HEK293 (cell line): ENCODE data around the gene ST3GAL5.

Source experiments
- KLF16 ChIP-seq: fragments of 450-650 bp; formaldehyde crosslinking; IDR thresholded peaks from 2 replicates; pipeline ENCODE4 v1.5.1; 2017; ENCODE audit warnings: missing biosample characterization, missing genetic modification characterization
- RBAK ChIP-seq: fragments of 450-650 bp; formaldehyde crosslinking; IDR thresholded peaks from 2 replicates; pipeline ENCODE4 v1.5.1; 2016; ENCODE audit warnings: missing biosample characterization, missing genetic modification characterization
- ZFP37 ChIP-seq: fragments of 450-650 bp; formaldehyde crosslinking; IDR thresholded peaks from 2 replicates; pipeline ENCODE4 v1.5.1; 2016; ENCODE audit warnings: missing biosample characterization, missing genetic modification characterization
- TF ChIP-seq, protein P1 (sequence below): fragments of 450-650 bp; formaldehyde crosslinking; IDR thresholded peaks from 2 replicates; pipeline ENCODE4 v1.5.1; 2016; ENCODE audit warnings: missing biosample characterization, missing genetic modification characterization

- TF ChIP-seq KLF16 (tag by site-specific recombination) = no peak
- no peak for TF ChIP-seq RBAK
- TF ChIP-seq, protein P1, sequence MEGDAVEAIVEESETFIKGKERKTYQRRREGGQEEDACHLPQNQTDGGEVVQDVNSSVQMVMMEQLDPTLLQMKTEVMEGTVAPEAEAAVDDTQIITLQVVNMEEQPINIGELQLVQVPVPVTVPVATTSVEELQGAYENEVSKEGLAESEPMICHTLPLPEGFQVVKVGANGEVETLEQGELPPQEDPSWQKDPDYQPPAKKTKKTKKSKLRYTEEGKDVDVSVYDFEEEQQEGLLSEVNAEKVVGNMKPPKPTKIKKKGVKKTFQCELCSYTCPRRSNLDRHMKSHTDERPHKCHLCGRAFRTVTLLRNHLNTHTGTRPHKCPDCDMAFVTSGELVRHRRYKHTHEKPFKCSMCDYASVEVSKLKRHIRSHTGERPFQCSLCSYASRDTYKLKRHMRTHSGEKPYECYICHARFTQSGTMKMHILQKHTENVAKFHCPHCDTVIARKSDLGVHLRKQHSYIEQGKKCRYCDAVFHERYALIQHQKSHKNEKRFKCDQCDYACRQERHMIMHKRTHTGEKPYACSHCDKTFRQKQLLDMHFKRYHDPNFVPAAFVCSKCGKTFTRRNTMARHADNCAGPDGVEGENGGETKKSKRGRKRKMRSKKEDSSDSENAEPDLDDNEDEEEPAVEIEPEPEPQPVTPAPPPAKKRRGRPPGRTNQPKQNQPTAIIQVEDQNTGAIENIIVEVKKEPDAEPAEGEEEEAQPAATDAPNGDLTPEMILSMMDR (tag by site-specific recombination) = peak; percentile 86
- no peak for TF ChIP-seq ZFP37 (tag by site-specific recombination)
Observed at GRCh38 chr2:85826990-85827878, 61.6 kb downstream of the ST3GAL5 start.
